GM21423 (cell line): ENCODE measurements around the gene MKKS.
"Not testable (repeated sequence)": the region's sequence is repeated elsewhere in the genome, so short reads cannot be mapped to it uniquely, and the experiment has no call there.

Experiments
- ATAC-seq: cut with Tn5 transposase; IDR thresholded peaks from one replicate; pipeline ENCODE4 v1.9.1; 2021; ENCODE audit warnings: mild to moderate bottlenecking, moderate library complexity; ENCODE audit not compliant: unreplicated experiment

Gene MKKS

GRCh38 chr20:10449270-10449669, 15.2 kb upstream of the MKKS start:
- ATAC-seq: no peak

GRCh38 chr20:10448270-10449156, 14.5 kb upstream of the MKKS start:
- no peak for ATAC-seq

GRCh38 chr20:10447028-10447427, 13.0 kb upstream of the MKKS start:
- ATAC-seq: peak; percentile 98

DNA sequence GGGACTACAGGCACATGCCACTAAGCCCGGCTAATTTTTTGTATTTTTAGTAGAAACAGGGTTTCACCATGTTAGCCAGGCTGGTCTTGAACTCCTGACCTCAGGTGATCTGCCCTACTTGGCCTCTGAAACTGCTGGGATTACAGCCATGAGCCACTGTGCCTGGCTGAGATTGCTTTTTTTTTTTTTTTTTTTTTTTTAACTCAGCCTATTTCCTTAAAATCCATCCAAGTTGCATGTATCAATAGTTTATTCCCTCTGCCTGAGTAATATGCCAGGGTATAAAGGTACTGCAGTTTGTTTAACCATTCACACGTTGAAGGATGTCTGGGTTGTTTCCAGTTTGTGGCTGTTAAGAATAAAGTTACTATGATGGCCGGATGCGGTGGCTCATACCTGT, 11.7 kb upstream of the MKKS start:
- no peak for ATAC-seq

DNA sequence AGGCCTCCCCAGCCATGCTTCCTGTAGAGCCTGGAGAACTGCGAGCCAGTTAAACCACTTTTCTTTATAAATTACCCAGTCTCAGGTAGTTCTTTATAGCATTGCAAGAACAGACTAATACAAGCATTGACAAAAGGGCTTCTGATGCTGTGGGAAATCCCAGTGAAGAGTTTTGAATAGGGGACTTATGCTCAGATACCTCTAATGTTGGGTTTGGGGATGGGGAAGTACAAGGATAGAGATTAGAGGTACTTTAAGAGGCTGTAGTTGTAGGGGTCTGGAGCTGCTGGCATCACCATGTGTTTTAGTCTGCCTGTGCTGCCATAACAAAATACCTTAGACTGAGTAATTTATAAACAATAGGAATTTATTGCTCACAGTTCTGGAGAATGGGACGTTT, 9.9 kb upstream of the MKKS start:
- ATAC-seq: no peak

DNA sequence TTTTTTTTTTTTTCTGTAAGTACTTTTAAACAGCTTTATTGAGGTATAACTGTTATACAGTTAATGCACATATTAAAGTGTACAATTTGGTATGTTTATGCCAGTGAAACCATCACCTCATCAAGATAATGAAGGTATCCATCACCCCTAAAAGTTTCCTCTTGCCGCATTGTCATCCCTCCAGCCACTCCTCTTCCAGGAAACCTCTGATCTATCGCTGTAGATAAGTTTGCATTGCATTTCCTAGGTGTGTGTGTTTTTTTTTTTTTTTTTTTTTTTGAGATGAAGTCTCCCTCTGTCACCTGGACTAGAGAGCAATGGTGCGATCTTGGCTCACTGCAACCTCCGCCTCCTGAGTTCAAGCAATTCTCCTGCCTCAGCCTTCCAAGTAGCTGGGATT, 4.2 kb upstream of the MKKS start:
- ATAC-seq: no peak

GRCh38 chr20:10436053-10436699, 2.2 kb upstream of the MKKS start:
- no peak for ATAC-seq

GRCh38 chr20:10434832-10435812, 1.1 kb upstream of the MKKS start, which contains the start of gene SLX4IP:
TSS of gene SLX4IP (plus strand) at chr20:10435305. CDS start at chr20:10458205, 22,900 bp downstream.
- peak; percentile 49 for ATAC-seq

- peak; percentile 35 for ATAC-seq
Measured at GRCh38 chr20:10434467-10434831, 427 bp upstream of the MKKS start.

DNA sequence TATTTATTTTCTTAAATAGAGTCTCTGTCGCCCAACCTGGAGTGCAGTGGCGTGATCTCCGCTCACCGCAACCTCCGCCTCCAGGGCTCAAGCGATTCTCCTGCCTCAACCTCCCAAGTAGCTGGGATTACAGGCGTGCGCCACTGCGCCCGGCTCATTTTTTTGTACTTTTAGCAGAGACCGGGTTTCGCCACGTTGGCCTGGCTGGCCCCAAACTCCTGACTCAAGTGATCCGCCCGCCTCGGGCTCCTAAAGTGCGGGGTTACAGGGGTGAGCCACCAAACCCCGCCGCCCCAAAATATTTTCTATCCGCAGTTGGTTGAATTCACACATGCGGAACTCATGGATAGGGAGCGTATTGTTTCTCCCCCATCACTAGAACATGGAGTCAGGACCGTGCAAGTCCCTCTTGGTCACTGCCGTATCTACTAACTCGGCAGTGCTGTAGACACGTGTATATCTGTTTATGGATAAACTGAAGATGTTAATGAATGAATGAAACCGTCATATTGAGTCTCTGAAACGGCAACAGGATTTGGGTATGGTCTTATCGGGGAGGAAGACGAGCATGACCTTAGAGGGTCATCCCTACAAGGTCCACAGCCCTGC, 904 bp downstream of the MKKS start:
- ATAC-seq: no peak

DNA sequence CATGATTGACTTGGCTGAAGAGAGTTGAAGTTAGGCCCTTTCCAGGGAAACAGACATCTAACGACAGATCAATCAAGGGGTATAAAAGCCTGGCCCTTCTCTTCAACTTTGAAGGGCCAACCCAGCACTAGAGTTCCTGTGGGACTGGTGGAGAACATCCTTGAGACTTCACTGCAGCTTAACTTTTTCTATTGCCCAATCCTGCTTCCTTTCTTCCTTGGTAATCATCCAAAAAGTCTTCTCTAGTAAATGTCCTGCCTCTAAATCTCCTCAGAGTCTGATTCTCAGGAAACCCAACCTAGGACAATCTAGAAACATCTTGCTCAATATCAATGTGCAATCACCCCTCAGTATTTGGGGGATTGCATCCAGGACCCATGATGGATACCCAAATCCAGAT, 1.9 kb downstream of the MKKS start:
- no peak for ATAC-seq

GRCh38 chr20:10430704-10431103, 3.3 kb downstream of the MKKS start:
- ATAC-seq: no peak

- no peak for ATAC-seq
Measured at GRCh38 chr20:10430000-10430466, 4.0 kb downstream of the MKKS start.

DNA sequence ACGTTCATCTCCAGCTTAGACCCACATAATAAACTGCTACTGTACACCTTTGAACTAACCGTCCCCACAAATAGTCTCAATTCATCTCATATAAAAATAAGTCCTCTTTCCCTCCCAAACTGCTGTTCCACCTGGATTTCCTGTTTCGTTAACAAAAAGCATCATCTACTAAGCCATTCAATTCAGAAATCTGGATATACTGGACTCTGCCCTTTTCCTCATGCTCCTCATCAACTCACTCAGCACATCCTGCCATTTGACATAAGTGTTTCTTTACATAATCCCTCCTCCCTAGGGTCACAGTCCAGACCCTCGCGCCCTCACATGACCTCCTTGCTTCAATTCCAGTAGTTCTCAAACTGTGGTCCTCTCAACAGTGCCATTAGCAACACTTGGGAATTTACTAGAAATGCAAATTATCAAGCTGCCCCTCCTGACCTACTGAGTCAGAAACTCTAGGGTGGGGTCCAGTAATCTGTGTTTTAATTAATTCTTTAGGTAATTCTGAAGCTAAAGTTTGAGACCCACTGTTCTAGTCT, 4.5 kb downstream of the MKKS start:
- no peak for ATAC-seq

- peak; percentile 42 for ATAC-seq
Measured at GRCh38 chr20:10428008-10428407, 6.0 kb downstream of the MKKS start.

GRCh38 chr20:10427060-10427692, 6.8 kb downstream of the MKKS start:
- ATAC-seq: no peak

- peak; percentile 79 for ATAC-seq
Measured at GRCh38 chr20:10423735-10424134, 10.3 kb downstream of the MKKS start.

- ATAC-seq: no peak
Measured at GRCh38 chr20:10419550-10420133, 14.4 kb downstream of the MKKS start.

- not testable (repeated sequence) for ATAC-seq
Measured at GRCh38 chr20:10417218-10417617, 16.8 kb downstream of the MKKS start.
